ENCODE measurements around the gene AHSP. TPM values are rescaled to one million over a fixed set of nuclear protein-coding genes. Genes with fewer than 3 reads are reported as not detected.
"Not testable (repeated sequence)": the region's sequence is repeated elsewhere in the genome, so short reads cannot be mapped to it uniquely, and the experiment has no call there.

The AHSP gene
- total RNA-seq, 1 donor from 2014 or later = not detected

GRCh38 chr16:31574159-31574558, 46.5 kb downstream of the AHSP start:
- DNase-seq; ATAC-seq (ENCODE audit: poor library complexity); intact Hi-C loops (cut with DNase I): not testable (repeated sequence)

GRCh38 chr16:31577411-31577810, 49.7 kb downstream of the AHSP start:
- ATAC-seq (ENCODE audit: poor library complexity) = no peak
- intact Hi-C loops (cut with DNase I) = no loop called here

More at GRCh38 chr16:31577411-31577810, 49.7 kb downstream of the AHSP start:
- no peak for DNase-seq

Other genes starting within 250 kb of the AHSP start
- 1.2 TPM for gene ITGAX, start 172.7 kb upstream of the AHSP start, total RNA-seq
- not detected for gene ITGAD, start 134.6 kb upstream of the AHSP start, total RNA-seq
- gene COX6A2, start 99.5 kb upstream of the AHSP start, total RNA-seq = 1,514 TPM
- gene ZNF843, start 85.1 kb upstream of the AHSP start, total RNA-seq = 1.9 TPM
- gene ARMC5, start 68.4 kb upstream of the AHSP start, total RNA-seq = 5.8 TPM
- 13.2 TPM for gene TGFB1I1, start 55.7 kb upstream of the AHSP start, total RNA-seq
- gene SLC5A2, start 44.8 kb upstream of the AHSP start, total RNA-seq = not detected
- gene RUSF1, start 19.5 kb upstream of the AHSP start, total RNA-seq = 20.1 TPM

Measured in Right ventricle myocardium superior (tissue), 1 donor.